ENCODE measurements around the gene COA4. TPM values are rescaled to one million over a fixed set of nuclear protein-coding genes. Genes with fewer than 3 reads are reported as not detected.
A peak's percentile ranks its signal among the peaks of the same experiment; 100 is the strongest.

COA4 gene
- 127 and 137 TPM in 2 replicates for total RNA-seq (2022)
- percentile 98 among the genes with signal in this experiment for Bru-seq, nascent RNA
- BruChase-seq, experiment 1, labeled RNA remaining after a 2-hour chase: percentile 94 among the genes with signal in this experiment
- BruChase-seq, experiment 2, labeled RNA remaining after a 6-hour chase: percentile 95 among the genes with signal in this experiment
- long read RNA-seq, transcript COA4-206 (2 exons, 922 nt): minor isoform, 10 of 117 reads
- long read RNA-seq, transcript COA4-201 (2 exons, 960 nt): major isoform, 75 of 117 reads
- long read RNA-seq, partial matches to known transcripts: 0 of 117 reads
- long read RNA-seq, other reads (novel, unspliced or antisense): 28 of 117 reads

GRCh38 chr11:73876424-73877310 lies at the start of gene COA4, which contains the start of gene PAAF1:
Gene COA4 (minus strand): TSS chr11:73876846. CDS start chr11:73873378, 3,468 bp downstream.
Gene PAAF1 (plus strand): TSS chr11:73876999. CDS start chr11:73877022, 23 bp downstream.
- peaks cover 10% of the 10 kb centered on the region for H3K36me3 ChIP-seq (ENCODE audit: control insufficient read depth, insufficient read depth, low read length)
- Mint-ChIP-seq H3K9me3 (ENCODE audit: unreplicated experiment) (no peaks in the 10 kb centered on the region), H3K27ac (ENCODE audit: unreplicated experiment) (peak within 1 kb of the TSS; percentile 95), H3K4me1 (ENCODE audit: low read depth, unreplicated experiment) (peaks cover 6% of the 10 kb centered on the region), H3K36me3 (ENCODE audit: insufficient read depth, unreplicated experiment) (peaks cover 56% of the 10 kb centered on the region), H3K27me3 (ENCODE audit: insufficient read depth, unreplicated experiment) (no peaks in the 10 kb centered on the region), H3K4me3 (ENCODE audit: unreplicated experiment) (peak within 1 kb of the TSS; percentile 91)
- ChIA-PET CTCF (interaction anchor here (0.6 to 1.5 kb wide), 2 partner anchors 55 to 1268 kb away, joined by 3 to 5 read pairs; no protein-coding TSS in a partner anchor), POLR2A (interaction anchor here (0.6 to 1.7 kb wide), 5 partner anchors 25 to 115 kb away, joined by 3 to 9 read pairs (median 6); partner anchors contain the start of gene MRPL48)
- peak; percentile 100 for DNase-seq
- H3K4me3 ChIP-seq (ENCODE audit: low read depth, low read length): peak within 1 kb of the TSS; percentile 62
- no TSS peak for BruUV-seq (replicated peaks)
- intact Hi-C loops (cut with micrococcal nuclease; ENCODE audit: unreplicated experiment): loop anchor here (1.0 to 2.0 kb wide), 9 partner anchors 8 to 294 kb away; partner anchors contain the start of genes C2CD3, FAM168A, PPME1 and RAB6A
- no peaks in the 10 kb centered on the region for H3K9me3 ChIP-seq
- H3K27me3 ChIP-seq (replicated peaks; ENCODE audit: control insufficient read depth, insufficient read depth, low read length): no peaks in the 10 kb centered on the region
- H3K4me1 ChIP-seq: peaks cover 23% of the 10 kb centered on the region
- TF ChIP-seq CTCF (IDR thresholded peaks at IDR 0.05; ENCODE audit: insufficient read depth in 1 of 2, low read depth in 1 of 2, low read length in 1 of 2, severe bottlenecking in 1 of 2, unreplicated experiment in 1 of 2): no peak

- no peak for DNase-seq
- Histone ChIP-seq H3K27me3 (replicated peaks; ENCODE audit: control insufficient read depth, insufficient read depth, low read length) (no peaks in the 10 kb centered on the region), H3K36me3 (ENCODE audit: control insufficient read depth, insufficient read depth, low read length) (peaks cover 2% of the 10 kb centered on the region; the same call in 1 of the 2 replicates), H3K4me3 (ENCODE audit: low read depth, low read length) (no peak overlapping the region), H3K9me3 (no peaks in the 10 kb centered on the region), H3K4me1 (no peaks in the 10 kb centered on the region)
- POLR2A ChIA-PET: no interaction called here
- no peaks in the 10 kb centered on the region for H3K27me3 Mint-ChIP-seq (ENCODE audit: insufficient read depth, unreplicated experiment)
- no peaks in the 10 kb centered on the region for H3K9me3 Mint-ChIP-seq (ENCODE audit: unreplicated experiment)
- peaks cover 74% of the 10 kb centered on the region for H3K36me3 Mint-ChIP-seq (ENCODE audit: insufficient read depth, unreplicated experiment)
- intact Hi-C loops (cut with micrococcal nuclease; ENCODE audit: unreplicated experiment): no loop called here
- H3K4me3 Mint-ChIP-seq (ENCODE audit: unreplicated experiment): no peak overlapping the region
- no peaks in the 10 kb centered on the region for H3K4me1 Mint-ChIP-seq (ENCODE audit: low read depth, unreplicated experiment)
- no peak for TF ChIP-seq CTCF (IDR thresholded peaks at IDR 0.05; ENCODE audit: insufficient read depth in 1 of 2, low read depth in 1 of 2, low read length in 1 of 2, severe bottlenecking in 1 of 2, unreplicated experiment in 1 of 2)
- H3K27ac Mint-ChIP-seq (ENCODE audit: unreplicated experiment): no peak overlapping the region
- no TSS peak for BruUV-seq (replicated peaks)
- CTCF ChIA-PET: interaction anchor here (1.2 kb wide), 1 partner anchor 10 kb away, joined by 3 read pairs; no protein-coding TSS in a partner anchor
Measured at GRCh38 chr11:73921180-73921579, 44.5 kb upstream of the COA4 start.

DNA sequence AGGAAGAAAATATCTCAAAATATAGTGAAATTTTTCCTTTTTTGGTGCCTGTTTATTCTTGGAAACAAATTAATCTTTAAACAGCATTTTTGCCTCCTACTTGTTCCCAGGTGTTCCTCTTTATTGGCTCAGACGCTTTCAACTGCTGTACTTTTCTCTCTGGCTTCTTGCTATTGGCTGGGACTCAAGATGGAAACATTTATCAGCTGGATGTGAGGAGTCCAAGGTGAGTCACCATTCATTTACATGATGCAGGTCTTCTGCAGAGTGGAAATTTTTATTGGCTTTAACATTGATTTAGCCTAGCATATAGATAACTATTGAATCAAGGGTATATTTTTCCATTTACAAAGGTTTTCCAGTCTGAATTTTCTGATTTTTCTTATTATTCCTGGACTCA lies 39.8 kb upstream of the COA4 start:
- Histone ChIP-seq H3K4me1 (no peaks in the 10 kb centered on the region), H3K36me3 (ENCODE audit: control insufficient read depth, insufficient read depth, low read length) (0 out of 2 replicates have a peak, but pooled peaks cover 2% of the 10 kb centered on the region), H3K4me3 (ENCODE audit: low read depth, low read length) (no peak overlapping the region), H3K27me3 (replicated peaks; ENCODE audit: control insufficient read depth, insufficient read depth, low read length) (no peaks in the 10 kb centered on the region), H3K9me3 (no peaks in the 10 kb centered on the region)
- H3K4me1 Mint-ChIP-seq (ENCODE audit: low read depth, unreplicated experiment): peaks cover 6% of the 10 kb centered on the region
- intact Hi-C loops (cut with micrococcal nuclease; ENCODE audit: unreplicated experiment): no loop called here
- ChIA-PET POLR2A (interaction anchor here (1.0 kb wide), 1 partner anchor 132 kb away, joined by 6 read pairs; no protein-coding TSS in a partner anchor), CTCF (no interaction called here)
- no peak for TF ChIP-seq CTCF (IDR thresholded peaks at IDR 0.05; ENCODE audit: insufficient read depth in 1 of 2, low read depth in 1 of 2, low read length in 1 of 2, severe bottlenecking in 1 of 2, unreplicated experiment in 1 of 2)
- H3K27me3 Mint-ChIP-seq (ENCODE audit: insufficient read depth, unreplicated experiment): no peaks in the 10 kb centered on the region
- H3K27ac Mint-ChIP-seq (ENCODE audit: unreplicated experiment): no peak overlapping the region
- no peaks in the 10 kb centered on the region for H3K9me3 Mint-ChIP-seq (ENCODE audit: unreplicated experiment)
- no peak overlapping the region for H3K4me3 Mint-ChIP-seq (ENCODE audit: unreplicated experiment)
- peaks cover 52% of the 10 kb centered on the region for H3K36me3 Mint-ChIP-seq (ENCODE audit: insufficient read depth, unreplicated experiment)
- no peak for DNase-seq
- no TSS peak for BruUV-seq (replicated peaks)
